Limb (tissue), 2 donors: Measurements from ENCODE around the gene STBD1.
"Not testable (repeated sequence)": the region's sequence is repeated elsewhere in the genome, so short reads cannot be mapped to it uniquely, and the experiment has no call there.

Experiments
- DNase-seq, 2 donors: peaks; one replicate each; pipeline ENCODE4 v3.0.0-alpha.2; 2016; ENCODE audit errors: extremely low spot score in 2 of 2

Gene STBD1

DNA sequence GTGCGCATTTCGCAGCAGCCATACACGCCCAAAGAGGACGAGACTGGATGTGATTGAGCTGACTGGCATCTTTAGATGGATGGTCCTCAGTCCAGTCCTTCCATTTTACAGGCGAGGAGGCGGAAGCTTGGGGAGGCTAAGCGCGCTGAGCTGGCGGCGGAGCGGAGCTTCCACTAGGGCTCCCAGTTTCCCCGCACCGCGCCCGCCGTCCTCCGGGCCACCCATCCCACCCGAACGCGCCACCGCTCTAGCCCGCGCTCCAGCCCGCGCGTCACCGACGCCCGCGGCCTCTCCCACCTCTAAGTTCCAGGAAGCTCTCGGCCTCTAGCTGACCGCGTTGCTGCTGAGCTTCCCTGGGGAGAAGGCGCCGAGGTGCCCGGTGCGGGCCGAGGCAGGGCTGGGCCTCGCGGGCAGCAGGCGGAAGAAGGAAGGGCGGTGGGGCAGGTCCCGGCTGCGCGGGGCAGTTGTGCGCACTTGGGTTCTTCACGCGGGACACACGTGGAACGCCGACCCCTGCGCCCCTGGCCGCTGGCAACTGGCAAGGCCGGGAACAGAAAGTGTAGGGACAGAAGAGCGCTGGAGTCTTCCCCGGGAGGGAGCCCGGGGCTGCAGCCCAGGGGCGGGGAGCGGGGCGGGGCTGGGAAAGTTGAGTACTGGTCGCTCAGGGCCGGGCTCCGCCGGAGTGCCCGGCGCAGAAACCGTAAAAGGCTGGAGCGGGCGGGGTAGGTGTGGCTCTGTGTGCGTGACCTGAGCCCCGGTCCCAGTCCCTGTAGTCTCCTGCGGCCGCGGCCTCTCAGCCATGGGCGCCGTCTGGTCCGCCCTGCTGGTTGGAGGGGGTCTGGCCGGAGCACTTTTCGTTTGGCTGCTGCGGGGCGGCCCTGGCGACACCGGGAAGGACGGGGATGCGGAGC is at the start of gene STBD1:
STBD1 (plus strand) TSS at position 763 of the 911 bp plus-strand sequence; CDS start at position 800, 37 bp downstream.
- DNase-seq = peak; percentile 27 to 79

DNA sequence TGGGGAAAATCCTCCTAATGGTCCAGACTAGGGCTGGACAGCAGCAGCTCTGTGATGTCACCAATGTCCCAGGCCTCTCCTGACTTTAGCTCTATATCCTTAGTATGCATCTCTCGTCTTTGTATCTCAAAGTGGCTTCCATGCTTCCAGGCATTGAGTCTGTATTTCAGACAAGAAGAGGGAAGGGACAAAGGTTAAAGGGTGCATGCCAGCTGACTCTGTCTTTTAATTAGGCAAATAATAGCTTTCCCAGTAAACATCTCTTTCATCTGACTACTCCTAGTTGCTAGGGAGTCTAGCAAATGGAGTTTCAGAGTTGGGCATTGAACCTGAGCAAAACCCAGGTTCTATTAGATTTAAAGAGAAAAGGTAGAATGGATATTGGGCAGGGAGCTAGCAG is 49.6 kb upstream of the STBD1 start:
- DNase-seq = no peak

- no peak for DNase-seq
Observed at GRCh38 chr4:76257824-76258223, 48.7 kb upstream of the STBD1 start.

- DNase-seq = no peak
Observed at GRCh38 chr4:76260571-76260970, 46.0 kb upstream of the STBD1 start.

- no peak for DNase-seq
Observed at GRCh38 chr4:76265631-76266218, 40.8 kb upstream of the STBD1 start.

- DNase-seq = no peak
Observed at GRCh38 chr4:76266627-76267026, 39.9 kb upstream of the STBD1 start.

DNA sequence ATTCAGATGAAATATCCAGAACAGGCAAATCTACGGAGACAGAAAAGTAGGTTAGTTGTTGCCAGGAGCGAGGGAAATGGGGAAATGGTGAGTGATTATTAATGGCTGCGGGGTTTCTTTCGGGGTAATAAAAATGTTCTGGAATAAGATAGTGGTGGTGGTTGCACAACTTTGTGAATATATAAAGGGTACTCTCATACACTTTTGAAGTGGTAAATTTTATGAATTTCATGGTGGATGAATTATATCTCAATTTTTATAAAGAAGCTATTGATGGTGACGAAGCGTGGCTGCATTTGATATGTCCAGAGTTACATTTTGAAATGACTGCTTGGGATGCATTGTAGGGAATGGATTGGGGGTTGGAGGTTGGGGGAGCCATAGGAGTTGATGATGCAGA is 38.7 kb upstream of the STBD1 start:
- DNase-seq = no peak

DNA sequence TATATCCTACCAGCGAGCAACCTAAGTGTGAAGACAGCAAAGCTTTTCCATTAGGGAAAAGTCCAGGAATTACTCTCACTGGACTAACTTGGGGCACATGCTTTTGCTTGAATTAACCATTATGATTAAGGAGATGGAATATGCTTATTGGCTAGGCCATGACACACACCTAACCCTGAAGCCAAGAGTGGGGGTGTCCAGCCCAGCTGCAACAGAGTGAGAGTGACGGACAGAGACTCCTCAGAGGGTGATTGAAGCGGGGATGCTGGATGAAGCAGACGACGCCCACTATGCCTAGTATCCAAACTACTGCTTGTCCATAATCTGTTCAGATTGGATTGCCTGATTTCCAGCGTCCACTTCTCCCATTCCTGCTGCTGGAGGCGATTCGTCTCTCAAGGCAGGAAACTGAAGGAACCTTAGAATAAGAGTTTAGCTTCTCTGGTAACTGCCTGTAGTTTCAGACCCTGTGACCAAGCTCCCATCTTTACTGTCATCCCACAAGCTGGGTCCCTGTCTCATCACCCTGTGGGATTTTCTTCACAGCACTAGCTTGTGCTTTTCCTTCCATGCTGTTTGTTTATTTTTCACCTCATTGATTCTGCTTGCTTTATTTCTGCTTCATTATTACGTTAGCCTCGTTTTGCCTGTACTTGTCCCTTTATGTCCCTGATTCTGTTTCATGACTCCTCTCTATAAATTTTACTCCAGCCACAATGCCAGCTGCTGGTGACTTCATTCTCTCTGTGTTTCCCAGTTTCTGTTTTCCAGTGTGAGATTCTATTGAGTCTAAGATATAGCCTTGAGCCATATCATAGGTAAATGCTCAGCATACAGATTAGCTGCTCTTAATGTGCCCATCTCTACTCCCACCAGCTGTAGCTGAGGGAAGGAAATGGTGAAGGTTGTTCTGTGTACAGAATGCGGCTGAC is 36.0 kb upstream of the STBD1 start:
- no peak for DNase-seq

DNA sequence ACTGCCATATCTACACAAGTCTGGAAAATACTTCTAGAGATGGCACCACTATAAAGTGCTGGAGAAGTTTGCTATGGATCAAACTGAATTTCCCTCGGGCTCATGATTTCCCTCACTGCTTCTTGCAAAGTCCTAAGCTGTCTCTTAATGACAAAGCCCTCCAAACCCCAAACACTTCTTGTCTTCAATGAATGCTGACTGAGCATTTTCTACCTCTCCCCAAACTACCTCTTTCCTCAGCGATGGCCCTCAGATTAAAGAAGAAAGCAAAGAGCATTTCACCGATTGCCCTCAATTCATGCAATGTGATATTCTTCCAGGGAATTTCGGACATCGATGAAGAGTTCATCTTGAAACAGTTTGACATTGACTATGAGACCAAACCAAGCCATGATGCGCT is 35.3 kb upstream of the STBD1 start:
- no peak for DNase-seq

- DNase-seq = no peak
Observed at GRCh38 chr4:76272073-76272472, 34.5 kb upstream of the STBD1 start.

DNA sequence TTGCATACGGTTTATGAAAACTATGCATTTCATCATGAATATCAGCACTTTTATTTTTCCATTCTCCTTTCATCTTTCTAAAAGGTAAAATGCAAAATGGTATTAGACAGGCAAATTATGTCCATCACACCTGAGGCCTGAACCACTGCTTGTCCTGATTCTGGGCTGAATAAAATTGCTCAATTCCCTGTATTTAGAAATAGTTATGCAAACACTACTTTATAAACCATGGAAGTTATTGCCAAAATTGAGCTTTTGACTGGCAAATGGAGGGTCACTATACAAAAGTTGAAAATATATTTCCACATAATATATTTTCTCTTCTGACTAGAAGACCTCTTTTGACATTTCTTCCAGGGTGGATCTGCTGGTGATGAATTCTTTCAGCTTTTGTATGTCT is 34.0 kb upstream of the STBD1 start:
- no peak for DNase-seq

DNA sequence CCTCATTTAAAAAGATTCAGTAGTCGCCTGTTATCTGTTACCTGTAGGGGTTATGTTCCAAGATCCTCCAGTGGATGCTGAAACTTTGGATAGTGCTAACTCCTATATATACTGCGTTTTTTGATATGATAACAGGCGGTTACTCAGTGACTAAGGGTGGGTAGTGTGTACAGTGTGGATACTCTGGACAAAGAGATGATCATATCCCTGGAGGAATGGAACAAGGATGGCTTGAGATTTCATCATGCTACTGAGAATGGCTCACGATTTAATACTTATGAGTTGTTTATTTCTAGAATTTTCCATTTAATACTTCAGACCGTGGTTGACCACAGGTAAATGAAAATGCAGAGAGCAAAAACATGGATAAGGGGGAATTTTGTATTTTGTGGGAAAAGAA is 33.5 kb upstream of the STBD1 start:
- DNase-seq = no peak

GRCh38 chr4:76275486-76276124 is 30.9 kb upstream of the STBD1 start:
- DNase-seq = no peak

DNA sequence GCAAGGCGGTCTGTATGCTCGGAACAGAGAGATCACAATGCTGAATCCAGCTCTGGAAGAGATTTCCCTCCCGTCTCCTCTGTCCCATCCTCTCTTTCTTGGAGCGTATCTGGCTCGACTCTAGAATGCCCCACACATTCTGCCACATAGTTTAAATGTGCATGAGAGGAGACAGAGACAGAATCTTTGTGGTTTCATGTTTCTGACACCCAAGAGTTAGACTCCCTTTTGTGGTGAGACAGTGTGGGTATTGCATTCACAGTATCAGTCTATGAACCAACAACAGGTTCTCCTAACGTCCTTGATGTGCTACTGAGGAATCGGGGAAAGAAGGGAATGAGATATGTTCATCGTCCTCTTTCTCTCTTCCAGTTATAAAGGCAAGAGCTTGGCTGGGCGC is 29.7 kb upstream of the STBD1 start:
- no peak for DNase-seq

DNA sequence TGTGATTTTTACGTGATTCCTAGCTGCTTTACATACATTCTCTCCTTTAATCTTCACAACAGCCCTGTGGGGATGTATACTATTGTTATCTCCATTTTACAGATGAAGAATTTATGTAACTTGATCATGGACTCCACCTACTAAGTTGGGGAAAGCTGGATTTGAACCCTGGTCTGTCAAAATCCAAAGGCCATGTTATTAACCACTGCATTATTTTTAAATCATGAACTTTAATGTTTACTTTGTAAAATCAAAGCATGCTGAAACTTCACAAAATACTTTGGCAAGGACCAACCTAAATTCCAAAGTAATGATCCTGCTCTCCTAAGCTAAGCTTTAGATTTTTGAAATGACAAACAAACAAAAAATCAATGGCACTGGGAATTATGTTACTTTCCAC is 28.9 kb upstream of the STBD1 start:
- no peak for DNase-seq

GRCh38 chr4:76278583-76278982 is 27.9 kb upstream of the STBD1 start:
- DNase-seq = no peak

GRCh38 chr4:76279462-76279861 is 27.1 kb upstream of the STBD1 start:
- DNase-seq = no peak

DNA sequence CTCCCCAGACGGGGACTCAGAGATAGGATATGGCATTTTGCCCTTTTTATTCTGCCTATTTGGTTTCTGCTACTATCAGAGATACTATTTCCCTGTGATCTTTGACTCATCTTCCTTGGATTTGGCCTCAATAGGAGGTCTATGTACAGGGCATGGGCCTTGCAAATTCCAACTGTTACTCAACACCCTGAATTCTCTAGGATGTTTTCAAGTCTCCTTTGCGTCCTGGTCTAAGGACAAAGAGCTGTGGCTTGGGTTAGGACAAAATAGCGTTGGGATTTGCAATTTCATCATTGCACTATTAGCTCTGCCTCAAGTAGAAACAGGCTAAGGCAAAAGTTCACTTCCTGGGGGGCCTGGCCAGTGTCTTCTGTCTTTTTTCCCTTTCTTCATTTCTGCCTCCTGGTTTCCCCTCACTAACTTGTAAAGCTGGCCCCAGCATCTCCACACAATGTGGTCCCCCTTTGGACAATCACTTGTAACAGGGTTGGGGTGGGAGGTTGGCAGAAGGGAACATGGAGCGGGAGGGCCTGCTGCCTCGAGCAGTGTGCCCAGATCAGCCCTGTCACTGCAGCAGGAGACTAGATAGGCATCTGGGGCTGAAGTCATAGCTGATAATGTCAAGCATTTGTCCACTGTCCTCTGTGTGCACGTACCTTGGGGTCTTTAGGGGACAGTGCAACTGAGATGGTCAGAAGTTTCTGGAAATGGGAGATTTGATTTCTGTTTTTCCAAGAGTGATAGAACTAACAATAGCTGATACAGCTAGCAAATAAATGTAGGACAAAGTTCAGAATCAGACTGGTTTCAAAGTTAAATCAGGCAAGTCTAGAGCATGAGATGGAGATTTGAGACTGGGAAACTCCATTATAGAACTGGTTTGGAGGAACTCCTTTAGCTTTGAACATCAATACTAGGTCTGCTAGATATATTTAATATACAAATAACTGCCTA is 25.8 kb upstream of the STBD1 start:
- DNase-seq = no peak

DNA sequence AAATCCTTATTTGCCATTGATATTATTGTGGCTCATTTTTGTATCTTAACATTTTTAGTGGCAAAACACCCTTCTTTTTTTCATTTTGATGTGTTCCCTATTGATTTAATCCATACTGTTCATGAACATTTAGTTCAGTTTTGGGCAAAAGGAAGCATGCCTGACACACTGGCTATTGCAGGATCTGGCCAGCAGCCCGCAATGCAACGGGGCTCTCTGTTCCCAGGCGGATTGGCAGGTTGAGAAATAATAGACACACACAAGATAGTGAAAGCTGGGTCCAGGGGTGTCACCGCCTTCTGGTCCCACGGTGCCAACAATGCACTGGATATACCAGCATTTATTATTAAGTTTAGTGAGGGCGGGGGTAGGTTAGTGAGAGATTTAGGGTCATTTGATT is 24.9 kb upstream of the STBD1 start:
- not testable (repeated sequence) for DNase-seq

DNA sequence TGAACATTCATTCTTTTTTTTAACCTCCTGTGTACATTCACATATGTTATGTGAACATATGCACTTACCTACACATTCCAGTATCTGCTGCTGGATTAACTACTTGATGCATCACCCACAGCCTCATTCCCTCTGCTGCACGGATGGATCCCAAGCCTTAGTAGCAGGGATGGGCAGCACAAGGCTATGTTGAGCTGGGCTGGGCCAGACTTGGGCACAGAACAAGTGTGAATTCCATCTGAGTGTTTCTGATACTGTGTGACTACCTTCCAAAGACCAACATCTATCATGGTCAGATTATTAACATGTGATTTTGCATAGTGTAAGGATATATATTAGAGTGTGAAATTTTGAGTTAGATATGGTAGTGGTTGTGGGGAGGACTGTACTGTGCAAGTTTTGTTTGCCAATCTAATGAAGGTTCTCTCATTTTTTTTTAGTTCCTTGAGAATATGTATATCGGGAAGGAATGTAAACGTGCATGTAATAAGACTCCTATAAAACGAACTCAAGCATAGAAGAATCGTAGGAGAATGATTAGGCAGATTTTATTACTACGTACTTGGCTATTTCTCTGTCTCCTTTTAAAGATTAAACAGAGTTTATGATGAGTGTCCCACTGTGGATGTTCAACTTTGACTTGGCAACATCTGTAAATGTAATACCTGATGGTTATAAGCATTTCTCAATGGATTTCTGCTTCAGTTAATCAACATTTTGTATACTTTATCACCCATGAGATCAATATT is 23.4 kb upstream of the STBD1 start:
- no peak for DNase-seq
